CD4-positive, alpha-beta T cell treated with Interleukin-6 for 4 hours (primary cell): Measurements from ENCODE around the gene DDX54.
A peak's percentile ranks its signal among the peaks of the same experiment; 100 is the strongest.
"Not testable (repeated sequence)": the region's sequence is repeated elsewhere in the genome, so short reads cannot be mapped to it uniquely, and the experiment has no call there.

Source experiments
- DNase-seq: peaks from one replicate; pipeline ENCODE4 v3.0.0-alpha.2; 2020; ENCODE audit warnings: mixed read lengths

DDX54 gene

DNA sequence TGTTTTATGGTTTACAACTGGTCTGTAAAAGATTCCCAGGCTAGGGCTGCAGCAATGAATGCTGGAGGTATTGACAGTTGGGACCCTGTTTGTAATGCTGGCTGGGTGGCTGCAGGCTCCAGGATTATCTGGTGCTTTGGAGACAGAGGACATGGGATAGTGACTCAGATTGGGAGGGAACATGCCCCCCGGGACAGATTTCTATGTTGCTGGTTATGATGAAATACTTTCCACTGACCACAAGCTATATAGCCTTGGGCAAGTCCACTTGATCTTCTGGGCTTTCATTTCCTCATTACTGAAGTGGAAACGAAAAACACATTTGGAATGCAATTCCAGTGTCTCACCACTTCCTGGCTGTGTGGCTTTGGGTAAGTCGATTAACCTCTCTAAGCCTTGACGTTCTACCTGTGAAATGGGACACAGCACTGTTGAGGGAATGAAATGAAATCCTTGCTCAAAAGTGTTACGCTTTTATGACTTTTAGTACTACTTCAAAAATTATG, 29.7 kb upstream of the DDX54 start:
- DNase-seq, result no peak

DNA sequence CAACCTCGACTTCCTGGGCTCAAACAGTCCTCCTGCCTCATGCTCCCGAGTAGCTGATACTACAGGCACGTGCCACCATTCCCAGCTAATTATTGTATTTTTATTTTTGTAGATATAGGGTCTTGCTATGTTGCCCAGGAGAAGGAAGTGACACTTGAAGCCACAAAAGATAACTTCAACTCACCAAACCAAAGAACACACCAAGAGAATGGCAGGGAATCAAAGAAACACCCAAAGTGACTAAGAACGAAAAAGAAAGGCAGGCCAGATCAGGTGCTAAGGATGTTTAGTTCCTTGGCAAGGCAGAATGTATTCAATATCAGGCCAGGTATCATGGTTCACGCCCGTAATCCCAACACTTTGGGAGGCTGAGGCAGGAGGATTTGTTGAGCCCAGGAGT, 25.9 kb upstream of the DDX54 start:
- no peak for DNase-seq

DNA sequence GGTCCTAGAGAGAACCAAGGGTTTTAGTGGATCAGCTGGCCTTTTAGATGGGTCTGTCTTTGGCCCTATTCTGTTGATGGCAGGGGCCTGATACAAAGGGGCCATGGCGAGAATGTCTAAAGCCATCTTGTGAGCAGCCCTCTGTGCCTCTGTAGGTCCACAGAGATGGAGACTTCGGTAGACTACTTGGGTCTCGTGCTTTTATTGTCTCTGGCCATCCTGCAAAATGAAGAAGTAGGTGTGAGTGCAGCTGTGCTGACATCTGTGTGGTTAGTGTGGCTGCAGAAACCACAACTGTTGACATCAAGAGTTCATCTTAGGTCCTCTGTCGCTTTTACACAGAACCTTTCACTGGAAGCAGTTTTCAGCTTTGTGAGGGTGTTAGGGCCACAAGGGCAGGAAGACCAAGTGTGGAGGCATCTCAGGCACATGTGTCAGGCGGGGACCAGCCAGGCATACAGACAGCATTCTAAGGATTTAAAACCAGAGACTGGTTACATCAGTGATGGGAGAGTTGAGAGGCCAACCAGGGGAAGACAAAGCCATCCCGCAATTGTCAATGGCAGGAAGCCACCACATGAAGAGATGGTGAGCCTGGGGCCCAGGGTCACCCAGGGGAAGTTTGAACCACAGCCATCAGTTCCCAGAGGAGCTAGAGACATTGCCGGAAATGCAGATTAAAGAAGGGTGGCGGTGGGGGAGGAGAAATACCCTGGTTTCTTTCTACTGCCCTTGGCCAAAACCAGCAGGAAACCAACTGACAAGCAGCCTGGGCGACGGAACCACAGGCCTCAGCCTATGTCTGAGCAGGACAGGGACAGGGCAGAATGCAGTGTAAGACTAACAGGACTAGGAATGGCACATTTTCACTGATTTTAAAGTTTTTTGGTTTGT, 23.0 kb upstream of the DDX54 start:
- DNase-seq, result peak; percentile 49

DNA sequence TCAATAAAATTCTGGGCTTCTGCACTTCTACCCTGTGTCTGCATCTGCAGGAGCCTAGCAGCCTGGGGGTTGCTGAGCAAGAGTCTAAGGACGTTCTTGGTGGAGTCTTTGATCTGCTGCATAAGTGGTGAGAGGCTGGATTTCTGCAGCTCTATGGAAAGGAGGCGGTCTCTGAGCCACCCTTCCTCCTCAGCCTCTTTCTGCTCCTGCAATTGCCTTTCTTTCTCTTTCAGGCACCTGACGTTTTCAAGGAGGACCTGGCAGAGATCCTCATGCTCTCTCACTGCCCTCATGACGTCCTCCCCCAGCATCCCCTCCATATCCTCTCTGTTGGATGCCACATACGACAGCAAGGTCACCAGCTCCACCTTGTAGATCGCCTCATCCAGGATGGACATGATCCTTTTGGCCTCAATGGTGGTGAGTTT, 22.3 kb upstream of the DDX54 start:
- peak; percentile 29 for DNase-seq

DNA sequence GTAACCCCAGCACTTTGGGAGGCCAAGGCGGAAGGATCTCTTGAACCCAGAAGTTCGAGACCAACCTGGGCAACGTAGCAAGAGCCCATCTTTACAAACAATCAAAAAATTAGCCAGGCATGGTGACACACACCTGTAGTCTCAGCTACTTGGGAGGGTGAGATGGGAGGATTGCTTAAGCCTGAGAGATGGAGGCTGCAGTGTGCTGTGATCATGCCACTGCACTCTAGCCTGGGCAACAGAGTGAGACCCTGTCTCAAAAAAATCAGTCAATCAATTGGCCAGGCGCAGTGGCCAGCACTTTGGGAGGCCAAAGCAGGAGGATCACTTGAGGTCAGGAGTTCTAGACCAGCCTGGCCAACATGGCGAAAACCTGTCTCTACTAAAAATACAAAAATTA, 21.5 kb upstream of the DDX54 start:
- not testable (repeated sequence) for DNase-seq

DNA sequence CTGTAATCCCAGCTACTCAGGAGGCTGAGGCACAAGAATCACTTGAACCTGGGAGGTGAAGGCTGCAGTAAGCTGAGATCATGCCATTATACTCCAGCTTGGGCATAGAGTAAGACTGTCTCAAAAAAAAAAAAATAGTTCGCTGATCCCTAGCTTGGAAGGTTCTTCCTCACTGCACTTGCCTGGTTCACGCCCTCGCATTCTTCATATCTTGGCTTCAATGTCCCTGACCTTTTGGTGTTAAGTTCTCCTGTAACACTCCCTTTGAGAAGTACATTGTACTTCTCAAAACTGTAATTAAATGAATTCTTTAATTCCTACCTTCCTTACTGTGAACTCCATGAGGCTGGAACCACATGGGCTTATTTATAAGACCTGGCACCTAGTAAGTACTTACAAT, 19.5 kb upstream of the DDX54 start:
- no peak for DNase-seq

DNA sequence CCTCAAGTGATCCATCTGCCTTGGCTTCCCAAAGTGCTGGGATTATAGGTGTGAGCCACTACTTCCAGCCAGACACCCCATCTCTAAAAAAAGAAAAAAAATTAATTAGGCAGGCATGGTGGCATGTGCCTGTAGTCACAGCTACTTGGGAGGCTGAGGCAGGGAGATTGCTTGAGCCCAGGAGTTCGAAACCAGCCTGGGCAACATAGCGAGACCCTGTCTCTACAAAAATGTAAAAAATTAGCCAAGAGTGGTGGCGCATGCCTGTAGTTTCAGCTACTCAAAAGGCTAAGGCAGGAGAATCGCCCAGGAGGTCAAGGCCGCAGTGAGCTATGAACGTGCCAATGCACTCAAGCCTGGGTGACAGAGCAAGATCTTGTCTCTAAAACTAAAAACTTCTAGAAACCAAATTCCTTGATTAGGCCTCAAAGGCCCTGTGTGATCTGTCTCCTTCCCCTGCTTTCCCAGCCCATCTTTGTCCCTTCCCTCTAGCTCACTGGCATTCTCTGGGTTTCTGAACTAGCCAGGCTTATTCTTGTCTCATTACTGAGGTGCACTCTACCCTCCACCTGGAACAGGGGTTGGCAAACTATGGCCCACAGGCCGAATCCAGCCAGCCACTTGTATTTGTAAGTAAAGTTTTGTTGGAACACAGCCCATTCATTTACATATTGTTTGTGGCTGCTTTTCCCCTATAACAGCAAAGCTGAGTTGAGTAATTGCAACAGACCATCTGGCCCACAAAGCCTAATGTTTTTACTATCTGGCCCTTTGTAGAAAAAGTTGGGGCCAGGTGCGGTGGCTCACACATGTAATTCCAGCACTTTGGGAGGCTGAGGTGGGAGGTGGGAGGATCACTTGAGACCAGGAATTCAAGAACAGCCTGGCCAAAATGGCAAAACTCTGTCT, 18.8 kb upstream of the DDX54 start:
- DNase-seq, result no peak

DNA sequence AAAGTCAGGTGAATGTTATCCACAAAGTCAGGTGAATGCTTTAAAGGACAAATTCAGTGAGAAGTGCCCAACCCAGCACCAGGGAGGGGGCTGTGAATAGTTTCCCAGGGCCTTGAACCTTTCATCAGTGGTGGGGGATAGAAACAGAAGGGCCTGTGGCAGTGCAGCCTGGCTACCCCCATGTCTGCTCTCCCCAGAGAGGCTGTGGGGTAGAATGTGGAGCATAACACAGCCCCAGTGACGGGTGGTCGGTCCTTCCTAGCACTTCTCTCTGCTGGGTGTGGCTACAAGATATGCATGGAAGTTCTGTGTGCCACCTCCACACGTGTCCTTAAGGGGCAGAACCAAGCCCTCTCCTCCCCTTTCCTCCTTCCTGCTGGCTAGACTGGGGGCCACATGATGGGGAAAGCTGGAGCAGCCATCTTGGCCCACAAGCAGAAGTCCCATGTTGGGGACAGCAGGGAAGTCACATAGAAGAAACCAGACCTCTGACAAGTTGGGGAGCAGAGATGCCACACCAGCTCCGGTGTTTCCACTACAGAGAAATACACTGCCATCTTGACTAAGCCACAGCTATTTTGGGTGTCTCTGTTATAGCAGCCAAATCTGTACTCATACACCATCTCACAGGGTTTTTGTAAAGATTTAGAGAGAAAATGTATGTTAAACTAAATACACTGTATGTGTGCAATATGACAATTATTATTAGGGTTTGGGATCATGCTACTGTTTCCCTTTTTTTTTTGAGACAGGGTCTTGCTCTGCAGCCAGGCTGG, 17.2 kb upstream of the DDX54 start:
- no peak for DNase-seq

DNA sequence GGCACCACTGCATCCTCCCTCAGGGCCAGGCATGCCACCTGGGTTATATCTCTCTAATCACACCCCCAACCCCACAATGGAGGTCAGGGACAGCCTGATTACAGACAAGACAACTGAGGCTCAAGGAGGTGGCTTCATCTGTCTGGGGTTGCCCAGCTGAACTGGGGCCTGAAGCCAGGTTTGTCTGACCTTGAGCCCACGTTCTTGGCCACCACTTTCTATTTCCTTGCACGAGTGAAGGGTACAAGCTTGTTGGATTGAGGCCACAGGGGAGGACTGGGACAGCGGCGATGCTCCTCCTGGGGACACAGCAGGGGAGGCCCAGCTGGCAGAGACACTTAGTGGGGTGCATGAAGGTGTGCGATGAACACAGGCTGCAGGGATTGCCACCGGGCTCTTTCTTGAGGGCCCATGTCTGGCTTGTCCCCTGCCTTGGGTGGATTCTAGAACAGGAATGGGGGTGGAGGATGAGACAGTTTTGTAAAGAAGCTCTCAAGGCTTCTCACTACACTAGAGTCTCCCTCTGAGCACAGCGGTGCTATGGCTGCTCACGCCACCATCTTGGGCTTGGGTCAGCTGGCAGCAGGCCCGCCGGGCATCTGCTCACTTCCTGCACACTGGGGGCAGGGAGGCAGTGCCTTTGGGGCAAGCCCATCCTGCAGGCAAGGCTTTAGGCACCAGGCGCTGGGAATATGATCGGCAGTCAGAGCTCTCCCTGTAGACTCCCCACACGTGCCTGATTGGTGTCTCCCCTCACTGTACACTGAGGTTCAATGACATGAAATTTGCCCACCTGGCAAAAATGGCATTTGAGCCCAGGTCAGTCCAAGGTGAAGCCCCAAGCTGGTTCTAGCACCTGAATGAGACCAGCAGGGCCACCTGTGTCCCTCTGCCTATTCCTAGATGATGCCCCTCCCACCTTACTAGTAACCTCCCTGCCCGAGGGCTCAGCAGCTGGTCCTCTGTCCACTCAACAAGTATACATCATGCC, 16.2 kb upstream of the DDX54 start:
- DNase-seq, result no peak

DNA sequence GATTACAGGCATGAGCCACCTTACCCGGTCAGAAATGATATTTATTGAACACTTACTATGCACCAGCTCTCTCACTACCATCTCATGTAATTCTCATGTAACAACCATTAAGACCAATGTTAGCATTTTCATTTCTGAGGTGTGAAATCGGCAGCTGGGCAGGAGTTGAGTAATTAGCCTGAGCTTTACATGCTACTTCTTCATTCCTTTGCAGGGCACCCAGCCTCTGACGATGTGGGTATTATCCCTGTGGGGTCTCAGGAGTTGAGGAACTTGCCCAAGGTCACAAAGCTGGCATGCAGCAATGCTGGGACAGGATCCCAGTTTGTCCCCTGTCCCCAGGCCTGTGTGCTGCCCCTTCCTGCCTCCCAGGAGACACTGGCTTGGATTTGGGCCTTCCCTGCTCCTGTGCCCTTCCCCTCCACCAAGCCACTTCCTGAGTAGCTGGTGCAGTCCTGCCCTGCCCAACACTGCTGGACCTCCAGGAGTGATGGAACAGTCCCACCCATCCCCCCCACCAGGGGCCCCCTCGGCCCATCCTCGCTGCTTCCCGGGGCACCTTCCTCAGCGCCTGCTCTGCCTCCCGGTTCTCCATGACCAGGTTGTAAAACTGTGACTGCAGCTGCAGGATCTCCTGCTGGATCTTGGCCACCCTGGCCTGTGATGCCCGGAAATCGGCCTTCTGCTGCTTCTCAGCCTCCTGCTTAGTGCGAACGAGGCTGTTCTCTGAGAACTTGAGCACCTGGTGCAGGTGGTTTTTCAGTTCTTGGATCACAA, 14.9 kb upstream of the DDX54 start:
- DNase-seq, result no peak

DNA sequence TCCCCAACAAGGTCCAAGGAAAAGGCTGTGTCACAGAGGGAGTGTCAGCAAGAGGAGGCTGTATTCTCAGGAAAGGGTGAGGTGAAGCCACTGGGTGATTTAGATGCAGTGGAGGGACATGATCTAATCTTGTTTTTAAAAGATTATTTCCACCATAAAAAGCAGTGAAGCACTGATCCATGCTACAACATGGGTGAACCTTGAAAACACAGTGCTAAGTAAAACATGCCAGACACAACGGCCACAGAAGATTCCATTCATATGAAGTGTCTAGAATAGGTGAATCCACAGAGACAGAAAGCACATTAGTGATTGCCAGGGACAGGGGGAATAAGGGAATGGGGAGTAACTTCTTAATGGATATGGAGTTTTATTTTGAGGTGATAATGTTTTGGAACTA, 13.0 kb upstream of the DDX54 start:
- DNase-seq, result no peak

DNA sequence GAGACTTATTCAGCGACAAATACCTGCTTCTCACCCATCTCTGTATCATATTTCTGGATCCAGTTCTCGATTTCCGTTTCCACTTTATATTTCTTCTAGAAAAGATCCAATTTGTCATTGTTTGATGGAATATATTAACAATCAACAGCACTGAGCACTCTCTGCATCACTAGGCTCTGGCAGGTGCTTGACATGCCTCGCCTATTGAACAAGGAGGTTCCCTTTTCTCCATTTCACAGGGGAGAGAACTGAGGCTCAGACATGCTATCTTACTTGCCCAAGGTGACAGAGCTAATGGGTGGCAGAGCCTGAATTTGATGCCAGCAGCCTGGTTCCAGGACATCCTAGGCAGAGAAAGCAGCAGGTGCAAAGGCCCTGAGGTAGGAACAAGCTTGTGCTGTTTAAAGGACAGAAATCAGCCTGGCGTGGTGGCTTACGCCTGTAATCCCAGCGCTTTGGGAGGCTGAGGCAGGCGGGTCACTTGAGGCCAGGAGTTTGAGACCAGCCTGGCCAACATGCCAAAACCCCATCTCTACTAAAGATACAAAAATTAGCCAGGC, 12.3 kb upstream of the DDX54 start:
- no peak for DNase-seq

DNA sequence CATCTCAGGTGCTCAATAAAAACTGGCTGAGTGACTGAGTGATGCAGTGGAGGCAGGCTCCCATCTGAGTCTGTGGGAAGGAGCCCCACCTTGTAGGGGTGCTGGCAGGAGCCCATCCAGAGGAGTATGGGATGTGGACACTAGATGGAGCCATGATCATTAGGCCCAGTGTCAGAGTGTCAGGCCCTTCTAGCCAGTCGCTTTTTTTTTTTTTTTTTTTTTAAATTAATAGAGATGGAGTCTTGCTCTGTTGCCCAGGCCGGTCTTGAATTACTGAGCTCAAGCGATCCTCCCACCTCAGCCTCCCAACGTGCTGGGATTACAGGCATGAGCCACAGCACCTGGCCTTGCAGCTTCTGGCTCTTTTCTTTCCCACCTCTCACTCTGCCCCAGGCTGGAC, 11.7 kb upstream of the DDX54 start:
- peak; percentile 68 for DNase-seq

DNA sequence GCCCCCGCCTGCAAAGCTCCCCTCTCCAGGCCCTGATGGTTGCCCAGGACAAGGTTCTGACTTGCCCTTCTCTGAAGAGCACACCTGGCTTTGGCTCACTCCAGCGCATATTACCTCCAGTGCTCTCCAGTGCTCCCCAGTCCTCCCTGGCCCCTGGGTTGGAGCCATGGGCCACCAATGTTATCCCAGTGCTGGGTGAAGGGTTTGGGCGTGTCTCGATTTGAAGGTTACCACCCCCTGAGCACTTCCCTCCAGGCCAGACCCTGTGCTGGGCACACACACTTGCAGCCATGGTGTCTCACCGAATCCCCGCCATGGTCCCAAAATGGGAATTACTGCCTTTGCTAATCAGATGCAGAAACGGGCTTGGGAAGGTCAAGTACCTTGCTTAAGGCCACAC, 11.3 kb upstream of the DDX54 start:
- DNase-seq, result no peak

DNA sequence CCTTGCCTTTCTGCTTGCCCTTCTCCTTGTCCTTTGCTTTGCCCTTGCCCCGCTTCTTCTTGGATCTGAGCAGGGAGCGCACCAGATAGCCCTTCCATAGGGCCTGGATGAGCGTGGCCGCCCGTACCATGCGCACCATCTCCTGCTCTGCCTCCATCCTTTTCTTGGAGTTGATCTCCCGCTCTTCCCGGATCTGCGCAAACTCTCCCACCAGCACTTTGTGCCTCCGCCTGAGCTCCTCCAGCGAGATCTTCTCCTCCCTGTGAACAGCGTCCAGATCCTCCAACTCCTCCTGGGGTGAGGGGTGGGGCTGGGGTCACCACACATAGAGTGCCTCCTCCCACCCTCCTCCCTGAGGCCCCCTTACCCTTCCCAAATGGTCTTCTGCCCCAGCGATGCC, 10.3 kb upstream of the DDX54 start:
- DNase-seq, result no peak

DNA sequence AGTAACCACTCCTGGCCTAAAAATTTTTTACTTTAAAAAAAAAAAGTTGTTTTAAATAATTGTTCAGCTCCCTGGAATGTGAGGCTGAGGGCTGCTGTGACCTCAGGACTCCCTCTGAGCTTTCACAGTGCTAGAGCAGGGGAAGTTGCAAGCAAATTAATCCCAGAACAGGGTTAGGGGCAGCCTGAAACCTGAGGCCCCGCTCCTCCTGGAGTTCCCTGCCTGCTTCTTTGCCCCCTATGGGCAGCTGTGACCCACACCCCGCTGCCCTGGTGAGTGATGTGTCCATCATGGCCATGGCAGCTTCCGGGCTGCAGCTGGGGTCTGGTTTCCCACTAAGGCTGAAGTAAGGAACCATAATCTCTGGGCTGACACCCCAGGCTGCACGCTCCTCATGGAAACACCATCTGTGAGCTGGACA, 9.7 kb upstream of the DDX54 start:
- DNase-seq, result no peak

DNA sequence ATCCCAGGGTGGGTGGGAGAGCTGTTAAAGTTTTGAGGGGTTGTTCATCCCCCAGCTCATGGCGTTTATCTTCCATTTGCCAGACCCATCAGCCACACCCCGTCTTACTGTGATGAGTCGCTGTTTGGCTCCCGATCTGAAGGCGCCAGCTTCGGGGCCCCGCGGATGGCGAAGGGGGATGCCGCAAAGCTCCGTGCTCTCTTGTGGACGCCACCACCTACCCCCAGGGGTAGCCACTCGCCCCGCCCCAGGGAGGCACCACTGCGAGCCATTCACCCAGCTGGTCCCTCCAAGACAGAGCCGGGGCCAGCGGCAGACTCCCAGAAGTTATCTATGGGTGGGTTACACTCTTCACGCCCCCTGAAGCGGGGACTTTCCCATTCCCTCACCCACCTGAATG, 5.9 kb upstream of the DDX54 start:
- DNase-seq, result no peak

DNA sequence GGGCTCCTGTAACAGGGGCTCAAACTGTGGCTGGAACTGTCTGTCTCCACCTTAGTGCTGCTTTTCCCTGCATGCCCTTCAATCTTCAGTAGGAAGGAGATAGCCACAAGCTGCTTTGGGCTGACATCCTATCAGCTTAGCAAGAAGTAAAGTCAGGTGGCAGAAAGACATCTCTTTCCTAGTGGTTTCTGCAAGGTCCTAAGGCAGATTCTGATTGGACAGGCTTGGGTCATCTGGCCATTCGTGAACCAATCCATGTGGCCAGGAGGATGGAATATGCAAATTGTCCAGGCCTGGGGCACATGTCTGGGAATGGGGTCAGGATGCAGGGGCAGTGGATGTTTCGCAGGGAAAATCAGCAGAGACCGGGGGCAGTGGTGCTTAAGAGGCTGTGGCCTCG, 5.5 kb upstream of the DDX54 start:
- DNase-seq, result no peak

DNA sequence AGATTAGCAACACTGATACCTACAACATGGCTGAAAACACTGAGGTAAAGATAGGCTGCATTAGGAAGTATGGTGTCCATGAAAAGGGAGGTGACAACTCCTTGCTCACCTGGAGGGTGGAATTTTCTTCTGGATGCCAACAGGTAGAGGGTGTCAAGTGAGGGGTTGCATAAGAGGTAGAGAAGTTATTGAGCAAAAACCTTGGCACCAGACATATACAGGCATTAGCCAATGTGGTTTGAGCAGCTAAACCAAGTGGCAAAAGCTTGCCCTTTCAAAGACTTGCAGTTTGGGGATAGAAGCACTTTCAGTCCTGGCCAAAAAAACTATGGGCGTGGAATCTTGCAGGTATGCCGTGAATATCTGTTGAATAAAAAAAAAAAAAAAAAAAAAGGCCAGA, 4.1 kb upstream of the DDX54 start:
- DNase-seq, result no peak

DNA sequence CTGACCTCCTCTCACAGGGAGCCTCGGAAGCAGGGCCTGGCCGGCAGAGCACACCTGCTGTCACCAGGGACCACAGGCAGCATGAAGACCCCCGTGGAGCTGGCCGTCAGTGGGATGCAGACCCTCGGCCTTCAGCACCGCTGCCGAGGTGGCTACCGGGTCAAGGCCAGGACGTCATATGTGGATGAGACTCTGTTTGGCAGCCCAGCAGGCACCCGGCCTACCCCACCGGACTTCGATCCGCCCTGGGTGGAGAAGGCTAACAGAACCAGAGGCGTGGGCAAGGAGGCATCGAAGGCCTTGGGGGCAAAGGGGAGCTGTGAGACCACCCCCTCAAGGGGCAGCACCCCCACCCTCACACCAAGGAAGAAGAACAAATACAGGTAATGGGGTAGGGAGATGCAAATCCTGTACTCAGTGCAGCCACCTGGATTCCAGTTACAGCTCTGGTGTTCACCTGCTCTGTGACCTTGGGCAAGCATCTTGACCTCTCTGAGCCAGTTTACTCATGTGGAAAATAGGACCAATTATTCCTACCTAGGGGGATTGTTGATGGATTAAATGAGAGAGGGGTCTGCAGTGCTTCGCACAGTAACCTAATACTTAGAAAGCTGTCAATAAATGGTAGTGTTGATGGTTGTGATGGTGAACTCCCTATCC, 1.5 kb upstream of the DDX54 start:
- DNase-seq, result no peak
